HFFc6 (cell line): ENCODE results near the gene CPSF4L. TPM values are rescaled to one million over a fixed set of nuclear protein-coding genes. Genes with fewer than 3 reads are reported as not detected.

Source experiments
- DNase-seq: peaks from one replicate; pipeline ENCODE4 v3.0.0-alpha.2; 2018
- H3K27ac Mint-ChIP-seq: 2 replicates; pipeline ENCODE4 v1.8.0; 2020; ENCODE audit warnings: mild to moderate bottlenecking, mixed read lengths
- H3K27me3 Mint-ChIP-seq: 2 replicates; pipeline ENCODE4 v1.8.0; 2021; ENCODE audit warnings: mild to moderate bottlenecking, moderate library complexity, mixed read lengths; ENCODE audit not compliant: insufficient read depth
- H3K36me3 Mint-ChIP-seq: 2 replicates; pipeline ENCODE4 v1.8.0; 2021; ENCODE audit warnings: low read depth, mixed read lengths
- H3K4me1 Mint-ChIP-seq: 2 replicates; pipeline ENCODE4 v1.8.0; 2020; ENCODE audit warnings: low read depth, mixed read lengths
- H3K4me3 Mint-ChIP-seq: 2 replicates; pipeline ENCODE4 v1.8.0; 2020; ENCODE audit warnings: mild to moderate bottlenecking, moderate library complexity, mixed read lengths
- H3K9me3 Mint-ChIP-seq: 2 replicates; pipeline ENCODE4 v1.8.0; 2020; ENCODE audit warnings: mild to moderate bottlenecking, mixed read lengths
- CTCF ChIP-seq: fragments of 200-600 bp; sonication (generic); IDR thresholded peaks from 2 replicates; pipeline ENCODE4 v1.5.0; 2021; ENCODE audit warnings: antibody characterized with exemption, mild to moderate bottlenecking
- total RNA-seq, 6 experiments: library from RNA; stranded (reverse); fragmentation: NEBNext Ultra II Directional; extraction: Animal tissue kit (Norgen Biotek cat#: 25700); gene quantifications; 2 replicates in 1 of 6; 3 replicates in 5 of 6; pipeline ENCODE4 v1.2.3, GENCODE V29; 2021

Gene CPSF4L
- total RNA-seq, 6 experiments from 2014 or later = not detected

- Mint-ChIP-seq H3K27me3 (peaks cover 5% of the 10 kb centered on the region), H3K4me1 (no peaks in the 10 kb centered on the region), H3K36me3 (peaks cover 5% of the 10 kb centered on the region; the same call in 1 of the 2 replicates), H3K27ac (no peak overlapping the region), H3K4me3 (no peak overlapping the region), H3K9me3 (no peaks in the 10 kb centered on the region)
- no peak for DNase-seq
- TF ChIP-seq CTCF = no peak
Measured at GRCh38 chr17:73250851-73251640, 10.6 kb downstream of the CPSF4L start.

GRCh38 chr17:73249700-73250099 is 12.0 kb downstream of the CPSF4L start:
- Mint-ChIP-seq H3K4me3 (no peak overlapping the region), H3K27me3 (peaks cover 5% of the 10 kb centered on the region), H3K27ac (no peak overlapping the region), H3K9me3 (no peaks in the 10 kb centered on the region), H3K36me3 (peaks cover 5% of the 10 kb centered on the region; the same call in 1 of the 2 replicates), H3K4me1 (no peaks in the 10 kb centered on the region)
- no peak for TF ChIP-seq CTCF
- DNase-seq = no peak

GRCh38 chr17:73248532-73248931 is 13.1 kb downstream of the CPSF4L start:
- Mint-ChIP-seq H3K9me3 (no peaks in the 10 kb centered on the region), H3K27me3 (peaks cover 5% of the 10 kb centered on the region), H3K4me3 (no peak overlapping the region), H3K4me1 (no peaks in the 10 kb centered on the region), H3K27ac (no peak overlapping the region), H3K36me3 (peaks cover 5% of the 10 kb centered on the region; the same call in 1 of the 2 replicates)
- TF ChIP-seq CTCF = no peak
- DNase-seq = no peak

GRCh38 chr17:73247726-73248125 is 14.0 kb downstream of the CPSF4L start:
- Mint-ChIP-seq H3K9me3 (no peaks in the 10 kb centered on the region), H3K36me3 (peaks cover 5% of the 10 kb centered on the region; the same call in 1 of the 2 replicates), H3K27ac (no peak overlapping the region), H3K27me3 (peaks cover 5% of the 10 kb centered on the region), H3K4me1 (no peaks in the 10 kb centered on the region), H3K4me3 (no peak overlapping the region)
- no peak for DNase-seq
- TF ChIP-seq CTCF = peak; percentile 39; the same call in 1 of the 2 replicates

- no peaks in the 10 kb centered on the region for H3K27me3 Mint-ChIP-seq
- no peak overlapping the region for H3K27ac Mint-ChIP-seq
- no peak for TF ChIP-seq CTCF
Measured at GRCh38 chr17:73240561-73240960, 21.1 kb downstream of the CPSF4L start.

More at GRCh38 chr17:73240561-73240960, 21.1 kb downstream of the CPSF4L start:
- DNase-seq = no peak
- Mint-ChIP-seq H3K4me1 (peaks cover 17% of the 10 kb centered on the region), H3K36me3 (peaks cover 7% of the 10 kb centered on the region), H3K4me3 (no peak overlapping the region), H3K9me3 (no peaks in the 10 kb centered on the region)
